Stomach (tissue), 4 donors: ENCODE results near the gene EFCAB12.

Experiments
- POLR2A ChIP-seq, 4 donors: fragments of 450-650 bp; IDR thresholded peaks; one replicate each; pipeline ENCODE4 v1.6.1; 2016; ENCODE audit warnings: antibody characterized with exemption in 4 of 4, control low read depth in 2 of 4, mild to moderate bottlenecking in 1 of 4, moderate library complexity in 1 of 4
- TF ChIP-seq, protein P1 (sequence below), 7 experiments: fragments of 450-650 bp in 4 of 7; fragments of 200-600 bp in 3 of 7; sonication (generic) in 3 of 7; IDR thresholded peaks; one replicate each; pipeline ENCODE4 v1.5.1; 2016 to 2019; ENCODE audit warnings: antibody characterized with exemption in 7 of 7, control low read depth in 2 of 7, mild to moderate bottlenecking in 1 of 7

DNA sequence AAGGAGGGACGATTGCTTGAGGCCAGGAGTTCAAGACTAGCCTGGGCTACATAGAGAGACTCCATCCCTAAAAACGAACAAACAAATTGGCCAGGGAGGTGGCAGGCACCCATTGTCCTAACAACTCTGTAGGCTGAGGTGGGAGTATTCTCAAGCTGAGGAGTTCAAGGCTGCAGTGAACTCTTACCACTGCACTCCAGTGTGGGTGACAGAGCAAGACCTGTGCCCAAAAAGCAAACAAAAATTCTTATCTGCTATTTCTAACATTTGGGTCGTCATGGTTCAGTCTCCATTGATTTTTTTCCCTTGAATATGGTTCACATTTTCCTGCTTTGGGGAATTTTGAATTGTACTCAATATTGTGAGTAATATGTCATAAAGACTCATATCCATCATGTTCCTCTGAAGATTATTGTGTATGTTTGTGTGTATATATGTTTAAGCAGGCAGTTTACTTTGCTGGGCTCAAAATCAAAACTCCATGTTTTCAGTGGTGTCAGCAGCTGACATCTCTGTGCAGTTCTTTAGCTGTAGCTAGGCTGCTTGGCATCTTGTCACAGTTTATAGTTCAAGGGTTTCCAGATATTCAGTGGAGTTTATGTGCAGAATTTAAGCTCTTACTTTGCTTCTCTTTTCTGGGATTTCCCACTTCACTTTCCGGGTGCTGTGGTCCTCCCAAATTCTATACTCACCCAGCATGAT lies 44.8 kb upstream of the EFCAB12 start:
- TF ChIP-seq, protein P1, sequence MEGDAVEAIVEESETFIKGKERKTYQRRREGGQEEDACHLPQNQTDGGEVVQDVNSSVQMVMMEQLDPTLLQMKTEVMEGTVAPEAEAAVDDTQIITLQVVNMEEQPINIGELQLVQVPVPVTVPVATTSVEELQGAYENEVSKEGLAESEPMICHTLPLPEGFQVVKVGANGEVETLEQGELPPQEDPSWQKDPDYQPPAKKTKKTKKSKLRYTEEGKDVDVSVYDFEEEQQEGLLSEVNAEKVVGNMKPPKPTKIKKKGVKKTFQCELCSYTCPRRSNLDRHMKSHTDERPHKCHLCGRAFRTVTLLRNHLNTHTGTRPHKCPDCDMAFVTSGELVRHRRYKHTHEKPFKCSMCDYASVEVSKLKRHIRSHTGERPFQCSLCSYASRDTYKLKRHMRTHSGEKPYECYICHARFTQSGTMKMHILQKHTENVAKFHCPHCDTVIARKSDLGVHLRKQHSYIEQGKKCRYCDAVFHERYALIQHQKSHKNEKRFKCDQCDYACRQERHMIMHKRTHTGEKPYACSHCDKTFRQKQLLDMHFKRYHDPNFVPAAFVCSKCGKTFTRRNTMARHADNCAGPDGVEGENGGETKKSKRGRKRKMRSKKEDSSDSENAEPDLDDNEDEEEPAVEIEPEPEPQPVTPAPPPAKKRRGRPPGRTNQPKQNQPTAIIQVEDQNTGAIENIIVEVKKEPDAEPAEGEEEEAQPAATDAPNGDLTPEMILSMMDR (IDR thresholded peaks at IDR 0.05): no peak
- no peak for TF ChIP-seq POLR2A (IDR thresholded peaks at IDR 0.05)
